BLaER1 treated with 17β-estradiol and CSF1 and Interleukin-3, amounts not matched to agents 10 nM and 100 nM (cell line): Measurements from ENCODE around the gene NUP210L.
"Not testable (repeated sequence)": the region's sequence is repeated elsewhere in the genome, so short reads cannot be mapped to it uniquely, and the experiment has no call there.

Experiments used
- H3K27ac ChIP-seq, 11 experiments: shearing (Covaris generic); formaldehyde crosslinking; 2 replicates each; pipeline ENCODE4 v1.8.1; 2022
- H3K27me3 ChIP-seq, 11 experiments: shearing (Covaris generic); formaldehyde crosslinking; 2 replicates each; pipeline ENCODE4 v1.8.1; 2022
- H3K36me3 ChIP-seq, 11 experiments: shearing (Covaris generic); formaldehyde crosslinking; 2 replicates each; pipeline ENCODE4 v1.8.1; 2022
- H3K4me1 ChIP-seq, 10 experiments: shearing (Covaris generic); formaldehyde crosslinking; 2 replicates each; pipeline ENCODE4 v1.8.1; 2022
- H3K4me2 ChIP-seq, 11 experiments: shearing (Covaris generic); formaldehyde crosslinking; 2 replicates each; pipeline ENCODE4 v1.8.1; 2022
- H3K4me3 ChIP-seq, 10 experiments: shearing (Covaris generic); formaldehyde crosslinking; 2 replicates each; pipeline ENCODE4 v1.8.1; 2022
- H3K9ac ChIP-seq, 11 experiments: shearing (Covaris generic); formaldehyde crosslinking; 2 replicates each; pipeline ENCODE4 v1.8.1; 2022
- H3K9me3 ChIP-seq, 11 experiments: shearing (Covaris generic); formaldehyde crosslinking; replicated peaks in 1 of 11; 2 replicates each; pipeline ENCODE4 v1.8.1; 2022
- H4K20me1 ChIP-seq, 11 experiments: shearing (Covaris generic); formaldehyde crosslinking; 2 replicates each; pipeline ENCODE4 v1.8.1; 2022
- Cebpa-rat ChIP-seq, 11 experiments: shearing (Covaris generic); IDR thresholded peaks; 2 replicates each; pipeline ENCODE4 v1.8.1; 2022

NUP210L gene

DNA sequence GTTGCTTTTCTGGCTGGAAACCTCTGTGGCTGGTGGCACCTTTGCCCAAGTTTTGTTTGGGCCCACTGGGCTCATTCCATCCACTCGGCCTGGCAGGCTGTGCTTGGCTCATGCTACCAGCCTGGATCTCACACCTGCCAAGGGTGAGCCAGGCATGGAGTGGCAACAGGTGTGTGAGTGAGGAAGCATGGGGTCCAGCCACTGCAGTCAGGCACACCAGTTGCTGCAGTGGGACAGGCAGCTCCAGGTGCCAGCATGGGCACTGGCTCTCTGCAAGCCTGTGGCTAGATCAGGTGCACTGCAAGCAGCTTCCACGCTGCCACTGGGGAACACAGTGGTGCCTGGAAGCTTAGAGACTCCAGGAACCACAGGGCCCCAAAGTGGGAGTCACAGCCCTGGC lies 57.0 kb downstream of the NUP210L start:
- Histone ChIP-seq H3K4me1 (peaks cover 0 to 6% (median 0%) of the 10 kb centered on the region in 10 experiments; a peak in 1 of 20 replicates), H3K4me3 (no peak overlapping the region), H3K9me3 (peaks cover 12 to 18% (median 16%) of the 10 kb centered on the region in 11 experiments), H3K36me3 (peaks cover 0 to 6% (median 0%) of the 10 kb centered on the region in 11 experiments; a peak in 1 of 22 replicates), H3K27ac (no peak overlapping the region), H3K9ac (no peak overlapping the region), H3K27me3 (no peaks in the 10 kb centered on the region), H3K4me2 (no peak overlapping the region), H4K20me1 (no peaks in the 10 kb centered on the region)
- TF ChIP-seq Cebpa-rat (IDR thresholded peaks at IDR 0.05), result no peak

DNA sequence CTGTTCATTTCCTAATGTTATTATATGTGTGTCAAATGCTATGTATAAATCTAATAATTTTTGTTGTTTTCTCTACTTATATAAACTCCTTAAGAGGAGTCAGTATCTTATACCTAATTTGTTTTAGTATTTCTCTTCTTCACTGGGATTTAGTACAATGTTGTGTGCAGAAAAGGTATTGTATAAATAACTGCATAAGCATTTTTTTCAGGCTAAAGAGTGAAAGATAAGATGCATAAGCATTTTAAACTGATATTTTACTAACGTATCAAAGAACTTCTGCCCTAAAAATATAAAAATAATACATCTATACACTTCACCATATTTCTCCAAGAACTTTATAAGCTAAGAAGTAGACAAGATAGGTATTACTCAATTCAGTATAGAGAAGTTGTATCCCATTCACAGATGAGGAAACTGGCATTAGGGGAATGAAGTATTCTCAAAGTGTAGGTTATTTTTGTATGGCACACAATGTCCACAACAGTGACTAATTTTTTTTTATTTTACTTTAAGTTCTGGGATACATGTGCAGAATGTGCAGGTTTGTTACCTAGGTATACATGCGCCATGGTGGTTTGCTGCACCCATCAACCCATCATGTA lies 59.3 kb downstream of the NUP210L start:
- Histone ChIP-seq H3K27ac (no peak overlapping the region), H3K4me1 (peaks cover 0 to 6% (median 0%) of the 10 kb centered on the region in 10 experiments; a peak in 1 of 20 replicates), H4K20me1 (no peaks in the 10 kb centered on the region), H3K4me3 (no peak overlapping the region), H3K4me2 (no peak overlapping the region), H3K9me3 (peaks cover 12 to 18% (median 16%) of the 10 kb centered on the region in 11 experiments), H3K9ac (no peak overlapping the region), H3K36me3 (peaks cover 0 to 6% (median 0%) of the 10 kb centered on the region in 11 experiments; a peak in 1 of 22 replicates), H3K27me3 (no peaks in the 10 kb centered on the region)
- TF ChIP-seq Cebpa-rat (IDR thresholded peaks at IDR 0.05), result no peak

GRCh38 chr1:154094411-154094810 lies 60.5 kb downstream of the NUP210L start:
- Histone ChIP-seq H3K4me3 (no peak overlapping the region), H3K4me1 (peaks cover 0 to 6% (median 0%) of the 10 kb centered on the region in 10 experiments; a peak in 2 of 20 replicates), H4K20me1 (no peaks in the 10 kb centered on the region), H3K4me2 (no peak overlapping the region), H3K36me3 (peaks cover 0 to 6% (median 0%) of the 10 kb centered on the region in 11 experiments; a peak in 1 of 22 replicates), H3K9ac (no peak overlapping the region), H3K27me3 (no peaks in the 10 kb centered on the region), H3K27ac (no peak overlapping the region), H3K9me3 (peaks cover 12 to 18% (median 16%) of the 10 kb centered on the region in 11 experiments)
- no peak for TF ChIP-seq Cebpa-rat (IDR thresholded peaks at IDR 0.05)

GRCh38 chr1:154093699-154094098 lies 61.2 kb downstream of the NUP210L start:
- Histone ChIP-seq H3K27me3 (no peaks in the 10 kb centered on the region), H3K9ac (no peak overlapping the region), H3K4me3 (no peak overlapping the region), H3K27ac (no peak overlapping the region), H3K9me3 (peaks cover 7 to 11% (median 11%) of the 10 kb centered on the region in 11 experiments), H4K20me1 (no peaks in the 10 kb centered on the region), H3K36me3 (peaks cover 0 to 6% (median 0%) of the 10 kb centered on the region in 11 experiments; a peak in 1 of 22 replicates), H3K4me2 (no peak overlapping the region), H3K4me1 (peaks cover 0 to 6% (median 0%) of the 10 kb centered on the region in 10 experiments; a peak in 2 of 20 replicates)
- TF ChIP-seq Cebpa-rat (IDR thresholded peaks at IDR 0.05), result no peak

- no peak overlapping the region for H3K9ac ChIP-seq
- no peak for TF ChIP-seq Cebpa-rat (IDR thresholded peaks at IDR 0.05)
- no peak overlapping the region for H3K4me2 ChIP-seq
- H3K27ac ChIP-seq, result no peak overlapping the region
- no peaks in the 10 kb centered on the region for H4K20me1 ChIP-seq
- no peaks in the 10 kb centered on the region for H3K36me3 ChIP-seq
- no peak overlapping the region for H3K4me3 ChIP-seq
- H3K9me3 ChIP-seq, result peaks cover 0 to 11% (median 7%) of the 10 kb centered on the region in 11 experiments; a peak in 12 of 22 replicates
- peaks cover 0 to 6% (median 0%) of the 10 kb centered on the region in 10 experiments; a peak in 2 of 20 replicates for H3K4me1 ChIP-seq
- no peaks in the 10 kb centered on the region for H3K27me3 ChIP-seq
Observed at GRCh38 chr1:154091706-154092105, 63.2 kb downstream of the NUP210L start.

GRCh38 chr1:154087574-154087973 lies 67.3 kb downstream of the NUP210L start:
- Histone ChIP-seq H3K36me3 (no peaks in the 10 kb centered on the region), H3K27ac (no peak overlapping the region), H3K9me3 (peaks cover 20 to 39% (median 27%) of the 10 kb centered on the region in 11 experiments; a peak in 20 of 22 replicates), H3K4me3 (no peak overlapping the region), H4K20me1 (no peaks in the 10 kb centered on the region), H3K4me2 (no peak overlapping the region), H3K4me1 (peaks cover 0 to 5% (median 0%) of the 10 kb centered on the region in 10 experiments; a peak in 1 of 20 replicates), H3K9ac (no peak overlapping the region), H3K27me3 (no peaks in the 10 kb centered on the region)
- TF ChIP-seq Cebpa-rat (IDR thresholded peaks at IDR 0.05), result no peak

- H3K9ac ChIP-seq, H3K36me3 ChIP-seq, H4K20me1 ChIP-seq, H3K4me1 ChIP-seq, H3K27ac ChIP-seq, H3K4me2 ChIP-seq, H3K27me3 ChIP-seq, H3K4me3 ChIP-seq: not testable (repeated sequence)
- H3K9me3 ChIP-seq, result peaks cover 20 to 45% (median 29%) of the 10 kb centered on the region in 11 experiments; a peak in 21 of 22 replicates
Observed at GRCh38 chr1:154083057-154083456, 71.8 kb downstream of the NUP210L start.

DNA sequence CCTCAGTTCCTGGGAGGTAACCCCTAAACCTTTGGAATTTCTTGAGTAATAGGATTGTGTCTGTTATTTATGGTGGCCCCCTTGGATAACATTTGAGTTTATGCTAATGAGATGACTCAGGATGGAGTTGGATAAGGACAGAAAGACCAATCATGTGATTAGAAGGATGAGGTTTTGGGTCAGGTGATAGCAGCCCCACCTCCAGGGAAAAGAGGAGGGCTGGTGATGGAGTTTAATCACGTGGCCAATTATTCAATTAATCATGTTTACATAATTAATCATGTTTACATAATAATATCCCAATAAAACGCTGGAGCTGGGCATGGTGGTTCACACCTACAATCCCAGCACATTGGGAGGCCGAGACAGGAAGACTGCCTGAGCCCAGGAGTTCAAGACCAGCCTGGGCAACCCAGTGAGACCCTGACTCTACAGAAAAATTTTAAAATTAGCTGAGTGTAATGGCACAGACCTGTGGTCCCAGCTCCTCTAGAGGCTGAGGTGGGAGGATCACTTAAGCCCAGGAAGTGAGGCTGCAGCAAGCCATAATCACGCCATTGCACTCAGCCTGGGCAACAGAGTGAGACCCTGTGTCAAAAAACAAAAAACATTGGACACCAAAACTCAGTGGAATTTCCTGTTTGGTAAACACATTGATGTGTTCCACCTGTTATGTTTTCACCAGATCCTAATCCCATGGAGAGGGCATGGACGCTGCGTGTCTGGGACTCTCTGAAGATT lies 73.3 kb downstream of the NUP210L start:
- Histone ChIP-seq H3K4me2 (no peak overlapping the region), H3K9ac (no peak overlapping the region), H3K9me3 (peaks cover 25 to 49% (median 35%) of the 10 kb centered on the region in 11 experiments), H3K4me3 (no peak overlapping the region), H3K27me3 (no peaks in the 10 kb centered on the region), H4K20me1 (no peaks in the 10 kb centered on the region), H3K27ac (no peak overlapping the region), H3K4me1 (no peaks in the 10 kb centered on the region), H3K36me3 (no peaks in the 10 kb centered on the region)
- no peak for TF ChIP-seq Cebpa-rat (IDR thresholded peaks at IDR 0.05)

- TF ChIP-seq Cebpa-rat (IDR thresholded peaks at IDR 0.05), result no peak
- Histone ChIP-seq H3K27me3 (no peaks in the 10 kb centered on the region), H4K20me1 (no peaks in the 10 kb centered on the region), H3K4me3 (no peak overlapping the region), H3K9ac (no peak overlapping the region), H3K27ac (no peak overlapping the region), H3K36me3 (no peaks in the 10 kb centered on the region), H3K9me3 (peaks cover 16 to 30% (median 20%) of the 10 kb centered on the region in 11 experiments), H3K4me2 (no peak overlapping the region), H3K4me1 (no peaks in the 10 kb centered on the region)
Observed at GRCh38 chr1:154076413-154076812, 78.5 kb downstream of the NUP210L start.
